GM18520 (cell line): ENCODE results near the gene SLC6A5.
"Not testable (repeated sequence)": the region's sequence is repeated elsewhere in the genome, so short reads cannot be mapped to it uniquely, and the experiment has no call there.

ENCODE experiments used
- ATAC-seq: cut with Tn5 transposase; IDR thresholded peaks from one replicate; pipeline ENCODE4 v1.9.1; 2021; ENCODE audit not compliant: unreplicated experiment

Gene SLC6A5

DNA sequence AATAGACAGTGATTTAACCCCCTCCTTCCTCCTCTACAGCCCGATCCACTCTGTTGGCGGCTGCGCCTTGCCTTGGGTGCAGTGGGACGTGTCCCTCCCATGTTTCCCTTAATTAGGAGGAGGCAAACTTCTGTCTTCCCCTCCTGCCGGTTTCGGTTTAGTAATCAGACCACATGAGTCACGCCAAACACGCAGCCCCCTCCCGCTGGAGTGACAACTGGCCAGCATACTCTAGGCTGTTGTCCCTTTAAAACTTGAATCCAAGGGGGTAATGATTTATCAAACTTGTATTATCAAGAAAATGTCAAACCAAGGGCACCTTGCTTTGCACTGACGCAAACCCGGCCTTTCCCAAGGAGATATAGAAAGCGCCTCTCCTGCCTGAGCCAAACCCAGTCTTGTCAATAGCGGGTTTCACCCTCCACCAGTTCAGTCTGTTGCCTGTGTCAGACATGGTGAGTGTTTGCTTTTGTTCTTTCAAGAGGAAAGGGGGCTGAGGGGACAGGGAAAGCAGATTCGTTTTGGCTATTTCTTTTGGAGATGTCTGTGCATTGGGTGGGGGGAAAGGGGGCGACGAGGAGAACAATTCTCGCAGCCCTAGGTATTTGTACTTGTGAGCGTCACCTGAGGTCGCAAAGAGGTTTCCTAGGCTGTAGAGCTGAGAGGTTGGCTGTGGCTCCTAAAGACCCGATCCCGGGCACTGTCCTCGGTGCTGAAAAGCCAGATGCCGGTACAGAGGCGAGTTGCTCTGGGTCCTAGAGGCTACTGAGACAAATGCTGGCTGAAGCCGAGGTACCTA, at the start of gene SLC6A5:
SLC6A5 (plus strand) TSS at position 388 of the 799 bp plus-strand sequence; CDS start at position 453, 65 bp downstream.
- ATAC-seq, result no peak

DNA sequence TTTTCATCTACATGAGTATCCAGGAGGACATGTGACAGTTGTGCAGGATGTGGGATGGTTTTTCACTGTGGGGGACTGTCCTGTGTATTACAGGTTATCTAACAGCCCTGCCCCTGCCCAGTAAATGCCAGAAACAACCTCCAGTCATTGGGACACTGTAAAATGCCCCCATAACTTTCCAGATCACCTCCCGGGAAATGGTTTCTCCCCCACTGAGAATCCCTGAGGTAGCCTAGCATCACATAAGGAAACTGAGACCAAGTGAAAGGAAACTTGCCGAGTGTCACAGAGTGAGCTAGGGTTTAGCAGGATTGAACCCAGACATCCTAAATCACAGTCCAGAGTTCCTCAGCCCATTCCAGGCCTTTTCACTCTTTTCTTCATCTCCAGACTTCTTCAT, 48.3 kb upstream of the SLC6A5 start:
- no peak for ATAC-seq

DNA sequence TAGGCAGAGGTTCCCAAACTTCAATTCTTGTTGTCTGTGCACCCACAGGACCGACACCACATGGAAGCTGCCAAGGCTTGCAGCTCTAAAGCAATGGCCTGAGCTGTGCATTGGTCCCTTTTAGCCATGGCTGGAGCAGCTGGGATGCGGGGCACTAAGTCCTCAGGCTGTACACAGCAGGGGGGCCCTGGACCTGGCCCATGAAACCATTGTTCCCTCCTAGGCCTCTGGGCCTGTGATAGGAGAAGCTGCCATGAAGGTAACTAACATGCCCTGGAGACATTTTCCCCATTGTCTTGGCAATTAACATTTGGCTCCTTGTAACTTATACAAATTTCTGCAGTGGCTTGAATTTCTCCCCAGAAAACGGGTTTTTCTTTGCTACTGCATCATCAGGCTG, 43.6 kb upstream of the SLC6A5 start:
- ATAC-seq, result no peak

DNA sequence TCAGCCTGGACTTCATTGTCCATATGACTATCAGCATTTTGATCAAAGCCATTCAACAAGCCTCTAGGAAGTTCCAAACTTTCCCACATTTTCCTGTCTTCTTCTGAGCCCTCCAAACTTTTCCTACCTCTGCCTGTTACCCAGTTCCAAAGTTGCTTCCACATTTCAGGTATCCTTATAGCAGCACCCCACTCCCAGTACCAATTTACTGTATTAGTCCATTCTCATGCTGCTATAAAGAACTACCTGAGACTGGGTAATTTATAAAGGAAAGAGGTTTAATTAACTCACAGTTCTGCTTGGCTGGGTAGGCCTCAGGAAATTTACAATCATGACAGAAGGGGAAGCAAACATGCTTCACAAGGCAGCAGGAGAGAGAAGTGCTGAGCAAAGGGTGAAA, 43.0 kb upstream of the SLC6A5 start:
- ATAC-seq, result not testable (repeated sequence)

DNA sequence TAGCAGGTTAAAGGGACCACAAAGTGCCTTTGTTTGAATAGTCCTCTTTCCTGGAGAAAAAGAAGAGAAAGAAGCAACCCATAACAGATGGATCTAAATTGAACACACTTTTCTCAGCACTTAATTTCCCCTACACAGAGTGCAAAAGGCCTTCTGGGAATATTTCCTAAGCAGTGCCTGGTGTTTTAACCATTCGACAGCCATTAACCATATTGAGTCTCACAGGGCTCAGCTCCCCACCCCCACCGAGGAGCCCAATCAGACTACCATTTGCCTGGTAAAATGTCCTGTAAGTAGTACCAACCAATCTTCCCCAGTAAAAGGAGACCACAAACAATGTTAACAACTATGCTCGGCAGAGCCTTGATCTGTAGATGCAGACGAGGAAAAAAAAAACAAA, 40.7 kb upstream of the SLC6A5 start:
- no peak for ATAC-seq

DNA sequence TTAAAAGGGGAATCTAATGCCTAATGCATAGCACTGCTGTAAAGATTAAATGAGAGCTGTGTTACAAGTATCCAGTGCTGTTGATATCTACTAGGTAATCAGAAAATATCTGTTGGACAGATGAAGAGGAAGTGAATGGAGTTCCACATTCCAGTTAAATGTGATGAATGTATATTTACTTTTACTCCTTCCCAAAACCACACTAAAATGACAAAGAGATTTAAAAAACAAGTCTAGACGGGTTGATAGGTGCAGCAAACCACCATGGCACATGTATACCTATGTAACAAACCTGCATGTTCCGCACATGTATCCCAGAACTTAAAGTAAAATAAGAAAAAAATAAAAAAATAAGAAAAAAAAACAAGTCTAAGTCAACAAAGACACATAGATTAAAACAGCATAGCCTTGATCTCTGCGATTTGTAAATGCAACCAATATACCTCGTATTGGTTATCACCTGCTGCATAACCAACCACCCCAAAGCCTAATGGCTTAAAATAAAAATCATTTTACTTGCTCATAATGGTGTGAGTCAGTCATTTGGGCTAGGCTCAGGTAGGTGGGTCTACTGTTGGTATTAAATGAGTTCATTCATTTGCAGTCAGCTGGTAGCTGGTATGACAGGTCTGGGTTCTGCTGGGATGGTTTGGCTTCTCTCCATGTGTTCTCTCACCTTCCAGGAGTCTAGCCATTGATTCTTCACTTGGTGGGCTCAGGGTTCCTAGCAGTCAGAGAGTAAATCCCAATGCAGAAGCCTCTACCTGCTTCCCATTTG, 39.7 kb upstream of the SLC6A5 start:
- no peak for ATAC-seq

DNA sequence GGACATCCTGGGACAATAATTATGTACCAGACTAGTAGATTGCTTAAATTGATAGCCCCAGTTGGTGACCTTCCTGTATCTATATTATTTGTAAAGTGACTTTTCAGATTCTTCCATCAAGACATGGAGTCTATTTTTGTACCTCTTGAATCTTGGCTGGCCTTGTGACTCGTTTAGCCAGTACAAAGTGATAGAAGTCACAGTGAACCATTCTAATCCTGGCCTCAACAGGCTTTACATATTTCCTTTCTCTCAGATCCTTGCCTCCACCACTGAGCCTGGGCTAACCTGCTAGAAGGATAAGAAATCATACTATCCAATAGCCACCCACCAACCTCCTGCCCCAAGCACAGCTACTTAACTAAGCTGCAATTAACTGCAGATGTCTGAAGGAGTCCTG, 37.5 kb upstream of the SLC6A5 start:
- no peak for ATAC-seq

DNA sequence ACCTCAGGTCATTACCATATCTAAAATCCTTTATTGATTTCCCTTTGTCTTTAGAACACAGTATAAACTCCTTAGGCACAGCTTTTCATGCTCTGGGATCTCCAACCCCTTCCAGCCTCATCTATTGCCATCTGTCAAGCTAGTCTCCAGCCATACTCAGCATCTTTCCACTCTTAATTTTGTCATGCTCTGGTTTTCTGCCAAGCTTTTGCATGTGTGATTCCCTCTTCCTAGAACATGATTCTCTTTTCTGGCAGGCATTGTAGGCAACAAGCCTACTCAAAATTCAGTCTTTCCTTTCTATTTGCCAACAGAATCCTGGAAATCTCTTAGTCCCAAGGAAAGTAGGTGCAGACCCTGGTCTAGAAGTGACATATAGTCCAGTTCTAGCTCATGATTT, 35.5 kb upstream of the SLC6A5 start:
- ATAC-seq, result no peak

DNA sequence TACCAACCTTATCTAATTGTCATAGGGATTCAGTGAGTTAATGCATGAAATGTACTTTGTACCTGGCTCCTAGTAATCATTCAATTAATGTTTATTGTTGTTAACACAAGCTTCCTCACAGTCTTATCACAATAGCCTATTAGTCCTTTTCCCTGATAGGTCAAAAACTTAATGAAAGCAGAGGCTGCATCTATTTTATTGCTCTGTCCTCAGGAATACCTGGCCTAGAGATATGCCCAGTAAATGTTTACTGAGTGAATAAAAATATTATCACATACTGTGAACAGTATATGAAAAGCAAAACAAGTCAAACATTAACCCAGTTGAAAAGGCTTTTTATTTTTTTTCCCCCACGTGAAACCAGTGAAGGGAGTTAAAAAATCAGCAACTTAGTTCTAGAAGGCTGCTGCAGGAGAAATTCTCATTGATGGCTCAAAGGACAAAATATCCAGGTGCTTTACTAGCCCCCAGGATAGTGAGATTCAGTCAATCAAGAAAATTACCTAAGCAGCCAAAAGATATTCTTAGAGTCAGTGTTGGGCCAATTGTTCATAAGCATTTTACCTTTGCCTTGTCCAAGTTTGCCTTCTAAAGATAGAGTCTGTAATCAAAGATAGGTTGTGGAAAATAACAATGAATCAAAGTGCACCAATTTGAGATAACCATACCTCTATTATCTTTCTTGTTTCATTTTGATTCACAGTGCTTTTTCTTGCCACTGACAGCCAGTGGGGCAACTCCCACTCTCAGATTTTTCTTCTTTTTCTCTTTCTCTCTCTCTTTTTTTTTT, 34.4 kb upstream of the SLC6A5 start:
- ATAC-seq, result no peak

DNA sequence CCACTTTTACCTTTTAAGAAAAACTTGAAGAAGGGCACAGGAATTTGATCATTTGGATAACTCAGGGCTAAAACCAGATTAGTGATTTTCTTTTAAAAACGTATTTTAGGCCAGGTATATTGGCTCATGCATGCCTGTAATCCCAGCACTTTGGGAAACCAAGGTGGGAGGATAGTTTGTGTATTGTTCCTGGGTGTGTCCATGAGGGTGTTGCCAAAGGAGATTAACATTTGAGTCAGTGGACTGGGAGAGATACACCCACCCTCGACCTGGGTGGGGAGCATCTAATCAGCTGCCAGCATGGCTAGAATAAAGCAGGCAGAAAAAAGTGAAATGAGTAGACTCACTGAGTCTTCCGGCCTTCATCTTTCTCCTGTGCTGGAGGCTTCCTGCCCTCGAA, 33.3 kb upstream of the SLC6A5 start:
- ATAC-seq, result not testable (repeated sequence)

DNA sequence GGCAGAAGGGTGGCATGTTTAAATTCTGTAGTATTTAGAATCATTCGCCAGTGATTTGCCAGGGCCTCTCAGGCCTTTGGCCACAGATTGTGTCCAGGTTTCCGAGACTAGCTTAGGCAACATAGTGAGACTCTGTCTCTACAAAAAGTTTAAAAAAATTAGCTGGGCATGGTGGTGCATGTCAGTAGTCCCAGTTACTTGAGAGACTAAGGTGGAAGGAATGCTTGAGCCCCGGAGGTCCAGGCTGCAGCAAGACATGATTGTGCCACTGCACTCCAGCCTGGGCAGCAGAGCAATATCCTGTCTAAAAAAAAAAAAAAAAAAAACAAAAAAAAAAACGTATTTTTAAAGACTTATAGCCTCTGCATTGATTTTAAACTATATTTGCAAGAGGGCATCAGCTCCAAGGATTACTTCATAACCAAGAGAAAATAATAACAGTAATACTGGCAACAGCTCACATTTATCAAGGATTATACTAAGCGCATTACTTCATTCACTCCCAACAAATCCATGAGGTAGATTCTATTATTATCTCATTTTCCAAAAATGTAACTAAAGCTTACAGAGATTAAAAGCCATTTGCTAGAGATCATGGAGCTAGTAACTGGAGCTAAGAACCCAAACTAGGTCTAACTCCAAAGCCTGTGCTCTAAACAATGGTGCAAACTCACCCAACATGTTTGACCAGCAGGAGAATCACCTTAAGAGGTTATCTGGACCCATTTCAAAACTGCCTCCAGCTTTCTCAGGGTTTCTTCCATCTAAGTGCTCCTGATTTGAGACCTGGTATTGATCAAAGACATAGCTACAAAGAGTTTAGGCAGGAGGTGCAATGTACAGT, 32.6 kb upstream of the SLC6A5 start:
- no peak for ATAC-seq

DNA sequence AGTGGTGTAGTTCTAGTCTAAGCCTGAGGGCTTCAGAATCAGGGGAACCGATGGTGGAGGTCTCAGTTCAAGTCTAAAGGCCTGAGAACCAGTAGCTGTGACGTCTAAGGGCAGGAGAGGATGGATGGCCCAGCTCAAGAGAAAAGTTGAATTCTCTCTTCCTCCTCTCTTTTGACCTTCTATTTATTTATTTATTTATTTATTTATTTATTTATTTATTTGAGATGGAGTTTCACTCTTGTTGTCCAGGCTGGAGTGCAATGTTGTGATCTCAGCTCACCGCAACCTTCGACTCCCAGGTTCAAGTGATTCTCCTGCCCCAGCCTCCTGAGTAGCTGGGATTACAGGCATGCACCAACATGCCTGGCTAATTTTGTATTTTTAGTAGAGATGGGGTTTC, 19.7 kb upstream of the SLC6A5 start:
- ATAC-seq, result not testable (repeated sequence)

DNA sequence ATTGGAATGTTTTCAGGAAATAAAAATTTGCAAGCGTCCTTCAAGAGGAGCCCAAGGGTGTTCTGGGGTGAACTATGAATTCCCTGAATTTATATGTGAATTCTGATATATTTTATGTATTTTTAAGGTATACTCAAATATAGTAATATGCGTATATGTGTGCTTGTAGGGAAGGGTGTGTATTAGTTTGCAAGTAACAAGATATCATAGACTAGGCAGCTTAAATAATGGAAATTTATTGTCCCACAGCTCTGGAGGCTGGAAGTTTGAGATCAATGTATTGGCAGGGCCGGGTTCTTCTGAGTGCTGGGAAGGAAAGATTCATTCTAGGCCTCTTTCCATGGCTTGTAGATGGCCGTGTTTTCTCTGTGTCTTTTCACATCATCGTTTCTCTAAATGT, 16.2 kb upstream of the SLC6A5 start:
- ATAC-seq, result no peak

DNA sequence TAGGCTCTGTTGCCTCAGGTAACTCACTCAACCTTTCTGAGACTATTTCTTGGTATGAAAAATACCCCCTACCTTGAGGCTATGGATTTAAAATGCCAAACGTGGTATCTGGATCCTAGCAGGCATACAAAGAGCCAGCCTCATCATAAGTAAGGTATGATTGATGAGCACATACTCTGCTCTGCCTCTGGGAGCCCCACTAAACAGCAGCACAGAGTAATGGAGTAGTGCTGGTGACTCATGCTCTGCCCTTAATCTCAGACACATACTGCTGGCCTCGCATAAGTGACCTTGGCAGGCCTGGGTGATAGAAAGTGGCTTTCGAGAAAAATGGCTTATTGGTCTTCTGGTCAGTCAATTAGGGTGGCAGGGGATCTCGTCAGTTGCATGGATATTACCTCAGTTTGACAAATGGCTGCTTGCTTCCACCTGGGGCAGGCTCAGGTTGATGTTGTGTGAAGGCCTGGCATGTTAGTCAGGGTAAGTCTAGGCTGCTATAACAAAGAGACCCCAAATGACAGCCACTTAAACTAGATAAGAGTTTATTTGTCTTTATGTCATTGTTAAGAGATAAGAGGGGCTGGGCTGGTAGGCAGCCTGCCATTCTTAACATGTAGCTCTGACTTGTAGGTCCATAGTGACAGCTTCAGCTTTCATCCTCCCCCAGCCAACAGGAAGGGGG, 15.2 kb upstream of the SLC6A5 start:
- no peak for ATAC-seq

DNA sequence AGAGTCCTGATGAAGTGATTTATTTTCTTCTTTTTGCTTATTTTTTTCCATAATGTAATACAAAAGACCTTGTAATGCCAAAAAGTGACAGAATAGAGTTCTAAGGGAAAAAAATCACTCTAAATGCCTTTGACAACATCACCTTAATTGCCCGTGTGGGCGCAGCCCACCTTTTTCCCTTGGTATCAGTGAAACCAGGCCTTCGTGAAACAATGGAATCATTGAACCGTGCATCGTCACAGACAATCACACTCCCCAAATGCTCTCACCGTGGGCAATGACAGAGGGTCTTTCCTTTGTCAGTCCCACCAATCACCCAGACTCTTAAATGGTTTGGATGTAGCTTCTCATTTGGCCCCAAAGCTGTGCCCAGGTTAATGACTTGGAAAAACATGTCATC, 9.6 kb upstream of the SLC6A5 start:
- no peak for ATAC-seq

DNA sequence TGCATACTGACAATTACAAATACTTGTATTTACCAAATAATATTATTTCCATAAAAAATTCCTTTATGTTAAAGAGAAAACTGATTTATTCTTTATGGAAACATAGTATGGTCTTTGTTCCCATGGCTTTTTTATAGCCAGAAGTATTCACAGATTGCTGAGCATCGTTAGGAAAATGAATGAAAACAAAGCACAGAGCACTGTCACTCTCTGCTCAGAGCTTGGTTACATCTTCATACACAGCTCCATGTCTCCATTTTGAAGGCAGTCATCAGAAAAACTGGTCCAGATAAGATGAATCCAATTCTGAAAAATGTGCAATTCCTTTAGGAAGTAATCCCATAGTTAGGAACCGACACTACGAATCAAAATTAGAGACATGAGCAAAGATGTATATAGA, 9.0 kb upstream of the SLC6A5 start:
- no peak for ATAC-seq

DNA sequence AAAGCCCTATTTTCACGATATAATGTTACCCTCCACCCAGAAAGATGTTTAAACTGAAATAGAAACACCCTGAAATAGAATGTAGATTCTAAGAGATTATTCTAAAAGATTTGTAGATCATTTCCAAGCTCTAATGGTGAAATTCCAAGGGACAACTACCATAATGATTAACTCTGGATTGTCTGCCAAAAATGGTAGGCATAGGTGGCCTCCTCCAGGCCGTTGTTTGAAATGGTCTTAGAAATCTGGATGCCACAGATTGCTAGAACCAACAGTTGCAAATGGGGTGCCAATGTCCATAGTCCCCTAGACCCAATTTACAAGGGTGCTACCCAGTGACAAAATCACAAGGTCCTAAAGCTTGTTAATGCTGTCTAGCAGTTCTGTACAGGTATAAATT, 6.7 kb upstream of the SLC6A5 start:
- ATAC-seq, result no peak

DNA sequence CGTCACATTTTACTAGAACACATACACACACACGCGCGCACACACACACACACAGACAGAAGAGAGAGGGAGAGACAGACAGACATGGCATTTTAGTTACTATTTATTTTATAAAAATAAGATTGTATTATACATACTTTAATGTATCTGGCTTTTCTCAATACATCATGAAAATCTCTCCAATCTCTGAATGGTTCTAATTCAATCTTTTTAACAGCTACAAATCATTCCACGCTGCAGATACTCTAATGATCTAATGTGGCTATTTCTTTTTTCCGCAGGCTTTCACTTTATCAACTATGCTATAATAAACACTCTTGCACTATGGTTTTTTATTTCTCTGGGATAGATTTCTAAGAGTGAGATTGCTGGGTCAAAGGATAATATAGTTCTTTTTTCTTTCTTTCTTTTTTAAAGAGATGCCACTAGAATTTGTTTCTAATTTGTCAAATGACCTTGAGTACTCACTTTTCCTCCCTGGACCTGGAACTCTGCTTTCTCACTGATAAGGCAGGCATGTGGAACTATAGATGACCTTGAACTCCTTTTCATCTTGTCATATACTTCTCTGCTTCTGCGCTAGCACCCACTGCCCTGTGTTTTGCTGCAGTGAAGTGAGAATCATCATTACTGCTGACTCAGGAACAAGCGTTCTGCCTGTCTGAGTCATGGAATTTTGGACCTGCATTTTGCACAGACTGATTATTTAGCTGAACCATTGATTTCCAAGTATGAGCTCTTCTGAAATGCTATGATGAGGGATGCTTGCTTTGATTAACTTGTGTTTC, 4.9 kb upstream of the SLC6A5 start:
- ATAC-seq, result no peak

DNA sequence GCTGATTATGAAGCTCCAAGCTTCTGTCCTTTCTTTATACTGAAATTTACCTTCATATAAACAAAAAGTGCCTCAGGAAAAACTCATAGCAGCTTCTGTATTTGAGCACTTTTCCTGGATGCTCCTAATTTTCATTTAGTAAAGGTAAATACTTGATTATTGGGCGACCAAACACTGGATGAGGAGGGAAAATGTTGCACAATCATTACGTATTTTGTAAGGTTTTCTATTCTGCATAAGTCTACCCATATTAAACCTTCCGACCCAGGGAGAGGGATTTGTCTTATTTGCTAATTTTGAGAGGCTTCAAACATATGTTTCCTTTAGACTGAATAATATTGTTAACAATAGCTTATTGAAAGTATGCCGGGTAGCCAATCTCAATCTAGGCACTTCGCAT, 4.3 kb upstream of the SLC6A5 start:
- ATAC-seq, result no peak
